Measurements from ENCODE around the gene TCP11.

TCP11 gene

GRCh38 chr6:35147486-35147885 lies 6.3 kb upstream of the TCP11 start:
- no peak for TF ChIP-seq CTCF (IDR thresholded peaks at IDR 0.05)
- DNase-seq (ENCODE audit: low spot score): no peak
- H3K27ac ChIP-seq: no peak overlapping the region

GRCh38 chr6:35147026-35147425 lies 5.9 kb upstream of the TCP11 start:
- H3K4me3 ChIP-seq: no peak overlapping the region
- no peak overlapping the region for H3K27ac ChIP-seq
- TF ChIP-seq CTCF (IDR thresholded peaks at IDR 0.05): no peak
- DNase-seq (ENCODE audit: low spot score): no peak

More at GRCh38 chr6:35147486-35147885, 6.3 kb upstream of the TCP11 start:
- H3K4me3 ChIP-seq: no peak overlapping the region

GRCh38 chr6:35146453-35146852 lies 5.3 kb upstream of the TCP11 start:
- peak; percentile 34 for TF ChIP-seq CTCF (IDR thresholded peaks at IDR 0.05)
- no peak for DNase-seq (ENCODE audit: low spot score)
- Histone ChIP-seq H3K27ac (no peak overlapping the region), H3K4me3 (no peak overlapping the region)

- DNase-seq (ENCODE audit: low spot score): no peak
- Histone ChIP-seq H3K4me3 (no peak overlapping the region), H3K27ac (no peak overlapping the region)
- TF ChIP-seq CTCF (IDR thresholded peaks at IDR 0.05): no peak
Measured at GRCh38 chr6:35145757-35146156, 4.6 kb upstream of the TCP11 start.

GRCh38 chr6:35142588-35143569 lies 1.7 kb upstream of the TCP11 start:
- H3K4me3 ChIP-seq: no peak overlapping the region
- no peak for TF ChIP-seq CTCF (IDR thresholded peaks at IDR 0.05)
- H3K27ac ChIP-seq: no peak overlapping the region
- no peak for DNase-seq (ENCODE audit: low spot score)

GRCh38 chr6:35140639-35141006 lies 516 bp downstream of the TCP11 start:
- DNase-seq (ENCODE audit: low spot score): no peak
- Histone ChIP-seq H3K27ac (no peak overlapping the region), H3K4me3 (peak overlapping the region; percentile 66)
- TF ChIP-seq CTCF (IDR thresholded peaks at IDR 0.05): no peak
